ENCODE data around the gene TTLL10.

DNA sequence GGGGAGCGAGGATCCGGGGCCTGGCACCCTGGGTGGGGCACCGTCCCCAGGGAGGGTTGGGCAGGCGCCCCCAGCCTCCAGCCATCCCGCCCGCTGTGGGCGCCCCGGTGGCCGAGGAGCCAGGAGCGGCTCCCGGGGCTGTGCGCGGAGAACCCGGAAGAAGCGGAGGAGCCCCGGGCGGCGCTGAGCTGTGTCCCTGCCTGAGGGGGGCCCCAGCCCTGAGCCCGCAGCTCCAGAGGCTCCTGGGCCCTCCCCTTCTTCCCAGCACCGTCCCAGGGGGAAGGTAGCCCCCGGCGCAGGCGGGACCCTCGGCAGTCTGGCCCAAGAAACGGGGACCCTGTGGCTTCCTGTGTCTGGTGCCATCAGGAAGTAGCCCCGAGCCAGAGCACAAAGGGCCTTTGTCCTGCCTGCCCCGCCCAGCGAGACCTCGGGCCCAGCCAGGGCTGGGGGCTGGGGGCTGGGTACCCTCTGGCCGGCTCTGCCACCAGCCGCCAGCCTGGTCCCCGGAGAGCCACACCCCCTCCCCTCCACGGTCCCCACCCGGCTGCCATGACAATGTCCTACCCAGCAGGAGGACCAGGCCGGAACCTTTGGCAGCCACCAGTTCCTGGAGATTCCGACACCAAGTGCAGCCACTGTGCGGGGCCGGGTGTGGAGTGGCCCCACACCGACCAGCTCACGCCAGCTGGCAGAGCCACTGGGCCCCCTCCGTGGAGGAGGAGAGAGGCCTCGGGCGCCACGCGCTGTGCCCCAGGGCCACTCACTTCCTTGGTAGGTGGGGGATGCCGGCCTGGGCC, 15.6 kb upstream of the TTLL10 start:
- TF ChIP-seq CTCF (IDR thresholded peaks at IDR 0.05; ENCODE audit: insufficient read depth, low read length, poor library complexity, severe bottlenecking) = no peak
- TF ChIP-seq EZH2phosphoT487 (conservative IDR thresholded peaks at IDR 0.05; ENCODE audit: low read length) = no peak
